ENCODE measurements around the gene HTR3B. TPM values are rescaled to one million over a fixed set of nuclear protein-coding genes. Genes with fewer than 3 reads are reported as not detected.
A peak's percentile ranks its signal among the peaks of the same experiment; 100 is the strongest.

Gene HTR3B
- total and polyA plus RNA-seq, 2 of the 4 experiments (the other 2 are of a cell fraction), result not detected

- Histone ChIP-seq H3K18ac (ENCODE audit: low read depth, low read length) (no peak overlapping the region), H4K91ac (ENCODE audit: insufficient read depth, low read depth, low read length) (no peak overlapping the region), H3K27me3 (ENCODE audit: control insufficient read depth, insufficient read depth, low read length) (peaks cover 9% of the 10 kb centered on the region), H3K14ac (replicated peaks; ENCODE audit: low read depth, low read length) (no peak overlapping the region), H3K27ac (ENCODE audit: insufficient read depth, low read length) (no peak overlapping the region), H4K5ac (ENCODE audit: low read depth, low read length) (no peak overlapping the region), H2BK15ac (ENCODE audit: low read depth, low read length) (no peak overlapping the region), H2AK5ac (ENCODE audit: low read depth, low read length) (no peak overlapping the region), H2BK20ac (ENCODE audit: low read depth, low read length) (no peak overlapping the region), H3K4me2 (ENCODE audit: low read depth, low read length) (no peak overlapping the region), H3K79me1 (ENCODE audit: low read depth in 1 of 2, low read length in 2 of 2) (no peaks in the 10 kb centered on the region), H3K4me1 (ENCODE audit: control insufficient read depth, insufficient read depth, low read length) (no peaks in the 10 kb centered on the region), H3K9me1 (ENCODE audit: insufficient read depth, low read length) (no peaks in the 10 kb centered on the region), H4K20me1 (ENCODE audit: insufficient read depth, low read length) (no peaks in the 10 kb centered on the region), H2BK120ac (ENCODE audit: low read depth, low read length) (no peak overlapping the region), H3K4me3 (ENCODE audit: insufficient read depth, low read depth, low read length) (no peak overlapping the region), H3K56ac (ENCODE audit: extremely low read depth, insufficient read depth, low read length) (no peak overlapping the region), H4K8ac (ENCODE audit: low read depth in 2 of 2, low read length in 2 of 2) (no peak overlapping the region), H2BK5ac (ENCODE audit: low read depth, low read length, poor library complexity, severe bottlenecking) (no peak overlapping the region), H2AFZ (replicated peaks; ENCODE audit: low read length, poor library complexity) (no peak overlapping the region), H3K9ac (ENCODE audit: low read depth, low read length) (no peak overlapping the region), H3K9me3 (ENCODE audit: control insufficient read depth, insufficient read depth, low read length) (no peaks in the 10 kb centered on the region), H3K36me3 (ENCODE audit: control insufficient read depth, insufficient read depth, low read length) (no peaks in the 10 kb centered on the region), H2AK9ac (replicated peaks; ENCODE audit: low read depth, low read length, poor library complexity) (no peak overlapping the region), H3K23ac (ENCODE audit: low read depth, low read length) (no peak overlapping the region), H3K4ac (ENCODE audit: low read depth, low read length) (no peak overlapping the region)
- CTCF ChIA-PET, result interaction anchor here (0.6 to 5.3 kb wide), 14 partner anchors 9 to 598 kb away, joined by 3 to 43 read pairs (median 4); partner anchors contain the start of gene HTR3B
- POLR2A ChIA-PET (ENCODE audit: unreplicated experiment), result no interaction called here
- dilution Hi-C loops (cut with HindIII; ENCODE audit: low sequenced_read_pairs, unreplicated experiment), result no loop called here
- intact Hi-C loops (cut with micrococcal nuclease), result loop anchor here (1.0 to 5.0 kb wide), 3 partner anchors 96 to 366 kb away; no protein-coding TSS in a partner anchor
- in situ Hi-C loops (cut with MboI; ENCODE audit: low sequenced_read_pairs), result loop anchor here (5.0 kb wide), 1 partner anchor 366 kb away; no protein-coding TSS in a partner anchor
- TF ChIP-seq SMC3 (IDR thresholded peaks at IDR 0.05; ENCODE audit: low read depth, low read length), result peak; percentile 59
- no peak for TF ChIP-seq FOS (IDR thresholded peaks at IDR 0.05; ENCODE audit: low read depth, low read length)
- TF ChIP-seq CHD1 (IDR thresholded peaks at IDR 0.05; ENCODE audit: low read depth, low read length), result no peak
- no peak for TF ChIP-seq MXI1 (IDR thresholded peaks at IDR 0.05; ENCODE audit: borderline replicate concordance, low read depth, low read length)
- TF ChIP-seq RAD21 (IDR thresholded peaks at IDR 0.05; ENCODE audit: low read length), result peak; percentile 50
- TF ChIP-seq CTCF (conservative IDR thresholded peaks at IDR 0.05; ENCODE audit: low read depth, low read length), result peak; percentile 70
- peak; percentile 88 for ATAC-seq (ENCODE audit: low read depth)
- peak; percentile 22 for DNase-seq
- WGBS, 2 experiments (ENCODE audit: extremely low coverage in 2 of 2, insufficient read length in 1 of 2), result 5% methylated on average over 3 of the region's 10 CpGs; no CpG with 5 or more reads in 1 of the 2 experiments
- no TSS peak for BruUV-seq (replicated peaks)
These were observed 8.3 kb upstream of the HTR3B start for GRCh38 chr11:113896156-113896879.
